ENCODE measurements around the gene GSC. TPM values are rescaled to one million over a fixed set of nuclear protein-coding genes. Genes with fewer than 3 reads are reported as not detected.

GSC gene
- polyA plus RNA-seq, 4 donors = not detected

DNA sequence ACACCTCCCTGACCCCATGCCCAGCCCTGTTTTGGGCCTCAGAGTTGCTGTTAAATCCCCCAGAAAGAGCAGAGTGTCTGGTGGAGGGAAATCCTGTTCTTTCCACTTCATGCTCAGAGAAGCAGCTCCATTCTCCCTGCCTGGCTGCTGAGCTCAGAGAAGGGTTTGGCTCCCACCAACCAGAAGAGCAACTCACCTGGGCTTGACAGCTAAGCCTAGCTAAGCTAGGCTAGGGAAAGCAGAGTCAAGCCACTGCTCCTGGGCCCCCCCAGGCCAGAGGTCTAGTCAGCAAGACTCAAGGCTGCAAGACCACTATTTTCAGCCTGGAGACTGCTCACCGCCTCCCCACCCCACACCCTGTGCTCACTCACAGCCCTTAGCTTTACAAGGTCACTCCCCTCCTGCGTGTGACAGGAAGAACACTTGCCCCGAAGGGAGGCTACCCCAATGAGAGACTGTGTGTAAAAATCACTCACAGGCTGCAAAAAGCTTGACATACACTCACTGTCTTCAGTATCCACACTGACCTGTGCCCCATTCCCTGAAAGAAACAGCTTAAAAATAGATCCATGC, 13.5 kb downstream of the GSC start:
- Histone ChIP-seq H3K4me1 (ENCODE audit: control insufficient read depth in 3 of 3, insufficient read depth in 2 of 3, low read depth in 1 of 3, low read length in 2 of 3) (no peaks in the 10 kb centered on the region), H3K9me3 (ENCODE audit: control insufficient read depth in 2 of 2, insufficient read depth in 1 of 2, low read depth in 1 of 2, low read length in 1 of 2) (no peaks in the 10 kb centered on the region), H3K4me3 (ENCODE audit: low read depth in 1 of 3, low read length in 3 of 3) (no peak overlapping the region), H3K36me3 (ENCODE audit: control insufficient read depth in 3 of 3, insufficient read depth in 2 of 3, low read depth in 1 of 3, low read length in 3 of 3) (no peaks in the 10 kb centered on the region), H3K27ac (ENCODE audit: low read depth in 1 of 3, low read length in 2 of 3) (no peak overlapping the region), H3K27me3 (ENCODE audit: control insufficient read depth in 3 of 3, insufficient read depth in 3 of 3, low read length in 3 of 3) (peaks cover 0 to 3% (median 0%) of the 10 kb centered on the region in 3 donors)
- no peak for FAIRE-seq
- no peak for DNase-seq
- WGBS, 3 donors = 50 to 63% (median 51%) methylated on average over 3 of the region's 3 CpGs

DNA sequence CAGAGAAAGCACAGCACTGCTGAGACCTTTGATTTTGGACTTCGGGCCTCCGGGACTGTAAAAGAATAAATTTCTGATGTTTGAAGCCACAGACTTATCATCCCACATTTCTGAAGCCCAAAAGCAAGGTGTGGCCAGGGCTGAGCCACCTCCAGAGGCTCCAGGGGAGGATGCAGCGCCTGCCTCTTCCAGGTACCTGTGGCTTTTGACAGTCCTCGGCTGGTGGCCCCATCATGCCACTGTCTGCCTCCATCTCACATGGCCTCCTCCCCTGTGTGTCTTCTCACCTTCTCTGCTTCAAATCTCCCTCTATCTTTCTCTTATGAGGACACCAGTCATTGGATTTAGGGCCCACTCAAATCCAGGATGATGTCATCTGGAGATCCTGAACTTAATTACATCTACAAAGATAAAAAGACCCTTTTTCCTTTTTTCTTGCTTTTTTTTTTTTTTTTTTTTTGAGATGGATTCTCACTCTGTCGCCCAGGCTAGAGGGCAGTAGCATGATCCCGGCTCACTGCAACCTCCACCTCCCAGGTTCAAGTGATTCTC, 15.4 kb downstream of the GSC start:
- WGBS, 3 donors = 60 to 75% (median 71%) methylated on average over 6 of the region's 6 CpGs
- no peaks in the 10 kb centered on the region for H3K4me1 ChIP-seq (ENCODE audit: control insufficient read depth in 3 of 3, insufficient read depth in 2 of 3, low read depth in 1 of 3, low read length in 2 of 3)
- no peak overlapping the region for H3K27ac ChIP-seq (ENCODE audit: low read depth in 1 of 3, low read length in 2 of 3)
- FAIRE-seq (no peak), DNase-seq (no peak)
- H3K4me3 ChIP-seq (ENCODE audit: low read depth in 1 of 3, low read length in 3 of 3) = no peak overlapping the region
- H3K9me3 ChIP-seq (ENCODE audit: control insufficient read depth in 2 of 2, insufficient read depth in 1 of 2, low read depth in 1 of 2, low read length in 1 of 2) = no peaks in the 10 kb centered on the region
- no peaks in the 10 kb centered on the region for H3K36me3 ChIP-seq (ENCODE audit: control insufficient read depth in 3 of 3, insufficient read depth in 2 of 3, low read depth in 1 of 3, low read length in 3 of 3)
- H3K27me3 ChIP-seq (ENCODE audit: control insufficient read depth in 3 of 3, insufficient read depth in 3 of 3, low read length in 3 of 3) = peaks cover 0 to 8% (median 0%) of the 10 kb centered on the region in 3 donors

DNA sequence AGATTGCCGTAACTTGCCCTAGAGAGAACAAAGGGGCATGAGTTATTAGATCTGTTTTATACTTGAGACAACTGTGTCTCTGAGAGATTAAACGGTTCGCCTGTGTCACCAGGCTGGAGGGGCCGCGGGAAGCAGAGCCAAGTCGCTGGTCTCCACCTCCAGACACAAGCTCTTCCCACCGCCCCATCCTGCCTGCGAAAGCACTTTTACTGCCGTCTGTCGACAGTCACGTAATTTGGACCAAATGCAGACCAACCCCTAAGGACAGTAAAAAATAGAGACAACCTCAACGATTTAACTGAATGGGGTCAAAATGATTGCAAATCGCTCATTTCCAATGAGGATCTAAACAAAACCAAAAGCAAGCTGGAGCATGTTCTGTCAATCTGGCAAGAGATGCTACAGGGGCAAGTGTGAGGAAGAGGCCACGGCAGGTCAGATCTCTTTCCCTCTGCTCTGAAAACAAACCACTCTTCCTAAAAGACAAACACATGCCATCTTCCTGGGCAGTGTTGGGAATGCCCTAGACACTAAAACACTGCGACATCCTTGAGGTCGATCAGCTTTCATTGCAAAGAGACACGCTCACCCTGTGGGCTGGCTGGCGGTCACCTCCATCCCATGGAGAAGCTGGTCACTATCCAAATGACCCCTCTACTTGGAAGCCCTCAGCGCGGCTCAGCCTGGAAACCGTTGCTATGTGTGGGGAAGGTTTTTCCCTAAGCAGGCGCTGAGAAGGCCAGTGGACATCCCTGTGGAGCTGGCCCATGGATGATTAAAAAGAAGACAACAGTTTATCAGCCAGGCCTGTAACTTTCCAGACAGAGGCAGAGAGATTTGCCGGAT, 17.1 kb downstream of the GSC start:
- WGBS, 3 donors = 68 to 87% (median 84%) methylated on average over 23 of the region's 23 CpGs
- no peaks in the 10 kb centered on the region for H3K4me1 ChIP-seq (ENCODE audit: control insufficient read depth in 3 of 3, insufficient read depth in 2 of 3, low read depth in 1 of 3, low read length in 2 of 3)
- no peak for FAIRE-seq
- no peak for DNase-seq
- H3K36me3 ChIP-seq (ENCODE audit: control insufficient read depth in 3 of 3, insufficient read depth in 2 of 3, low read depth in 1 of 3, low read length in 3 of 3) = no peaks in the 10 kb centered on the region
- peaks cover 0 to 8% (median 0%) of the 10 kb centered on the region in 3 donors for H3K27me3 ChIP-seq (ENCODE audit: control insufficient read depth in 3 of 3, insufficient read depth in 3 of 3, low read length in 3 of 3)
- no peak overlapping the region for H3K27ac ChIP-seq (ENCODE audit: low read depth in 1 of 3, low read length in 2 of 3)
- H3K4me3 ChIP-seq (ENCODE audit: low read depth in 1 of 3, low read length in 3 of 3) = no peak overlapping the region
- no peaks in the 10 kb centered on the region for H3K9me3 ChIP-seq (ENCODE audit: control insufficient read depth in 2 of 2, insufficient read depth in 1 of 2, low read depth in 1 of 2, low read length in 1 of 2)

DNA sequence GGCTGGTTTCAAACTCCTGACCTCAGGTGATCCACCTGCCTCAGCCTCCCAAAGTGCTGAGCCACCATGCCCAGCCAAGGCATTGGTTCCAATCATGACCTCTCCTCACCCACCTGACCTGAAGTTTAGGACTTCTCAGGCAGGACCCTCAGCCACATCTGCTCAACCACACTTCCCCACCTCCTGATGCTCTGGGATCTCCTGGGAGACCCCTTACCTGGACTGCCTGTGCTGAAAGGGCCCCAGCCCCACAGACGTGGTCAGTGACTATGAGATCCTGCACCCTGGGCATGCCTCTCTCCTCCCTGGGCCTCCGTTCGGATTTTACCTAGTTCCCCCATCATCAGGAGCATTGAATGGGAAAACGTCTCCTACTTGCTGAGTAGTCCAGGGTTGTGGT, 18.0 kb downstream of the GSC start:
- FAIRE-seq (no peak), DNase-seq (no peak)
- Histone ChIP-seq H3K4me3 (ENCODE audit: low read depth in 1 of 3, low read length in 3 of 3) (no peak overlapping the region), H3K36me3 (ENCODE audit: control insufficient read depth in 3 of 3, insufficient read depth in 2 of 3, low read depth in 1 of 3, low read length in 3 of 3) (no peaks in the 10 kb centered on the region), H3K27ac (ENCODE audit: low read depth in 1 of 3, low read length in 2 of 3) (no peak overlapping the region), H3K9me3 (ENCODE audit: control insufficient read depth in 2 of 2, insufficient read depth in 1 of 2, low read depth in 1 of 2, low read length in 1 of 2) (no peaks in the 10 kb centered on the region), H3K4me1 (ENCODE audit: control insufficient read depth in 3 of 3, insufficient read depth in 2 of 3, low read depth in 1 of 3, low read length in 2 of 3) (no peaks in the 10 kb centered on the region), H3K27me3 (ENCODE audit: control insufficient read depth in 3 of 3, insufficient read depth in 3 of 3, low read length in 3 of 3) (peaks cover 0 to 5% (median 0%) of the 10 kb centered on the region in 3 donors)
- WGBS, 3 donors = 68 to 75% (median 72%) methylated on average over 4 of the region's 4 CpGs

DNA sequence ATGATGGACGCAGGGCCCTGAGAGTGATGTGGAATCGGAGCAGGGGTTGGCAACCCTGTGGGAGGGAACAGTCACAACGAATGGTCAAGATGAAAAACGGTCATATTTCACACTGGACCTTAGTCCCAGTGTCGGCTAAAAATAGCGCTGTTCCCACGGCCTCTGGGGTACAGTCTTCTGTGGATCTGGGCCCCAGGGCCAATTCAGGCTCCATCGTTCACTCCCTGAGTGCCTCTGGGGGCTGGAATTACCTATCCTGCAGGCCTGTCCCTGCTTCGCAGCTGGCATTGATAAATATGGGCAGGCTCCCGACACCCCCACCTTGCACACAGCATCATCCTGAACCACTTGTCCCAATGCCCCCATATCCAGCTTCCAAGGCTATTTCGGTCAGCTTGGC, 18.6 kb downstream of the GSC start:
- H3K4me1 ChIP-seq (ENCODE audit: control insufficient read depth in 3 of 3, insufficient read depth in 2 of 3, low read depth in 1 of 3, low read length in 2 of 3) = no peaks in the 10 kb centered on the region
- H3K27ac ChIP-seq (ENCODE audit: low read depth in 1 of 3, low read length in 2 of 3) = no peak overlapping the region
- FAIRE-seq (no peak), DNase-seq (no peak)
- WGBS, 3 donors = 73 to 78% (median 74%) methylated on average over 11 of the region's 11 CpGs
- no peaks in the 10 kb centered on the region for H3K9me3 ChIP-seq (ENCODE audit: control insufficient read depth in 2 of 2, insufficient read depth in 1 of 2, low read depth in 1 of 2, low read length in 1 of 2)
- H3K27me3 ChIP-seq (ENCODE audit: control insufficient read depth in 3 of 3, insufficient read depth in 3 of 3, low read length in 3 of 3) = peaks cover 0 to 5% (median 0%) of the 10 kb centered on the region in 3 donors
- no peaks in the 10 kb centered on the region for H3K36me3 ChIP-seq (ENCODE audit: control insufficient read depth in 3 of 3, insufficient read depth in 2 of 3, low read depth in 1 of 3, low read length in 3 of 3)
- H3K4me3 ChIP-seq (ENCODE audit: low read depth in 1 of 3, low read length in 3 of 3) = no peak overlapping the region

DNA sequence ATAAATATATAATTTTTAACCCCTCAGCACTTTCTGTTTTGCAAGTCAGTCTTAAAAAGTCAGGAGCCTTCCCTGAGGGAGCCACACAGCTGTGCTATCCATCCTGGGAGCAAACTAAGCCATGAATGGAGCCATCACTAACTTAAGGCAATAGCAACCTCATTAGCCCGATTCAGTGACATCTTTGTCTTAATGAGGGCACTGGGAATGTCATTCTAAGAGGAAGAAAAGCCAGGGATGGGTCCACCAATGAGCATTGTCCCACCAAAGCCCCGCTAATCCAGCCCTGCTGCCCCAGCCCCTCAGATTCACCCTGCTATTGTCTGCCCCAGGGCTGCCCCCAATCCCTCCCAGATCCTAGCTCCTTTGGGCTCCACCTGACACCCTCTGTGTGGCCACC, 19.5 kb downstream of the GSC start:
- no peak for DNase-seq
- no peak for FAIRE-seq
- Histone ChIP-seq H3K27ac (ENCODE audit: low read depth in 1 of 3, low read length in 2 of 3) (no peak overlapping the region), H3K4me1 (ENCODE audit: control insufficient read depth in 3 of 3, insufficient read depth in 2 of 3, low read depth in 1 of 3, low read length in 2 of 3) (no peaks in the 10 kb centered on the region), H3K27me3 (ENCODE audit: control insufficient read depth in 3 of 3, insufficient read depth in 3 of 3, low read length in 3 of 3) (peaks cover 0 to 5% (median 0%) of the 10 kb centered on the region in 3 donors), H3K36me3 (ENCODE audit: control insufficient read depth in 3 of 3, insufficient read depth in 2 of 3, low read depth in 1 of 3, low read length in 3 of 3) (no peaks in the 10 kb centered on the region), H3K9me3 (ENCODE audit: control insufficient read depth in 2 of 2, insufficient read depth in 1 of 2, low read depth in 1 of 2, low read length in 1 of 2) (no peaks in the 10 kb centered on the region), H3K4me3 (ENCODE audit: low read depth in 1 of 3, low read length in 3 of 3) (no peak overlapping the region)
- WGBS, 3 donors = 64 to 77% (median 71%) methylated on average over 2 of the region's 2 CpGs

DNA sequence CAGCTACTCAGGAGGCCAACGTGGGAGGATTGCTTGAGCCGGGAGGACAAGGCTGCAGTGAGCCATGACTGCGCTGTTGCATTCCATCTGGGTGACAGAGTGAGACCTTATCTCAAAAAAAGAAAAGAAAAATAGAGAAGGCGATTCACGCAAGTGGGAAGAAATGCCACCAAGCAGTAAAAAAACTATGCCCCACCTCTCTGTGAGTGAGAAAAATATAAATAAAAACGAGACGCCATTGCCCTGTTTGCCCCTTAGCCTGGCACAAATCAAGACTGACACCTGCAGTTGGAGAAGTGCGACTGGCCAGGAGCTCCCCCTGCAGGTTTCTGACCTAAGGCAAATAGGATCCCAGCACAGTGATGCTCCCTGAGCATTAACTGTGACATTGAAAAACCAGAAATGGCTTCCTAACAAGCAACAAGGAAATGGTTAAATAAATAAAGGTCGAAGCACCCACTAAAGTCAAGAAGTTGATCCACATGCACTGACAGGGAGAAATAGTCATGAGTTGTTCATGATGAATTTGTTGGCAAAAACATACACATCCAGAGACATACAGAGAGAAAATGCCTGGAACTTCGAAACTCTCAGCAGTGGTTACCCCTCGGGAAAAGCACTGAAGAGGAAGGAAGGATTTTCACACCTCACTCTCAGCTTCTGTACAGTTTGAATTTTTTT, 21.1 kb downstream of the GSC start:
- H3K4me3 ChIP-seq (ENCODE audit: low read depth in 1 of 3, low read length in 3 of 3) = no peak overlapping the region
- no peaks in the 10 kb centered on the region for H3K36me3 ChIP-seq (ENCODE audit: control insufficient read depth in 3 of 3, insufficient read depth in 2 of 3, low read depth in 1 of 3, low read length in 3 of 3)
- H3K27me3 ChIP-seq (ENCODE audit: control insufficient read depth in 3 of 3, insufficient read depth in 3 of 3, low read length in 3 of 3) = peaks cover 0 to 5% (median 0%) of the 10 kb centered on the region in 3 donors
- no peaks in the 10 kb centered on the region for H3K9me3 ChIP-seq (ENCODE audit: control insufficient read depth in 2 of 2, insufficient read depth in 1 of 2, low read depth in 1 of 2, low read length in 1 of 2)
- FAIRE-seq (no peak), DNase-seq (peak; percentile 45 to 53)
- H3K27ac ChIP-seq (ENCODE audit: low read depth in 1 of 3, low read length in 2 of 3) = no peak overlapping the region
- 21 to 29% (median 24%) methylated on average over 11 of the region's 11 CpGs for WGBS, 3 donors
- H3K4me1 ChIP-seq (ENCODE audit: control insufficient read depth in 3 of 3, insufficient read depth in 2 of 3, low read depth in 1 of 3, low read length in 2 of 3) = no peaks in the 10 kb centered on the region

DNA sequence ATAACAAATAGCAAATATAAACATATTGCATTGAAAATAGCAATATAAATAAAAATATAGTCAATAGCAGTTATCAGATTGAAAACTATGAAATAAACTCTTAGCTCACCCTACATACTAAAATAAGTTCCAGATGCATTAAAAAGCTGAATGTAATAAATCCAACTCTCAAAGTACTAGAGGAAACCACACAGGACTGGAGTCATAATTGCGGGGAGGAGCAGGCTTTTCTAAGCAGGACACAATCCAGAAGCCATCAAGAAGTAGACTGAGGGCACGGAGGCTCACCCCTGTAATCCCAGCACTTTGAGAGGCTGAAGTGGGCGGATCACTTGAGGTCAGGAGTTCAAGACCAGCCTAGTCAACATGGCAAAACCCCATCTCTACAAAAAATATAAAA, 22.2 kb downstream of the GSC start:
- H3K4me1 ChIP-seq (ENCODE audit: control insufficient read depth in 3 of 3, insufficient read depth in 2 of 3, low read depth in 1 of 3, low read length in 2 of 3) = no peaks in the 10 kb centered on the region
- no peak overlapping the region for H3K4me3 ChIP-seq (ENCODE audit: low read depth in 1 of 3, low read length in 3 of 3)
- H3K27me3 ChIP-seq (ENCODE audit: control insufficient read depth in 3 of 3, insufficient read depth in 3 of 3, low read length in 3 of 3) = peaks cover 0 to 5% (median 0%) of the 10 kb centered on the region in 3 donors
- no peaks in the 10 kb centered on the region for H3K36me3 ChIP-seq (ENCODE audit: control insufficient read depth in 3 of 3, insufficient read depth in 2 of 3, low read depth in 1 of 3, low read length in 3 of 3)
- no peak for DNase-seq
- WGBS, 3 donors = 68 to 76% (median 73%) methylated on average over 3 of the region's 3 CpGs
- no peaks in the 10 kb centered on the region for H3K9me3 ChIP-seq (ENCODE audit: control insufficient read depth in 2 of 2, insufficient read depth in 1 of 2, low read depth in 1 of 2, low read length in 1 of 2)
- no peak for FAIRE-seq
- no peak overlapping the region for H3K27ac ChIP-seq (ENCODE audit: low read depth in 1 of 3, low read length in 2 of 3)
